BLaER1 (cell line): ENCODE measurements around the gene PRSS56.

Experiments used
- H3K27ac ChIP-seq: shearing (Covaris generic); formaldehyde crosslinking; 2 replicates; pipeline ENCODE4 v1.8.1; 2022
- H3K27me3 ChIP-seq: shearing (Covaris generic); formaldehyde crosslinking; 2 replicates; pipeline ENCODE4 v1.8.1; 2022
- H3K36me3 ChIP-seq: shearing (Covaris generic); formaldehyde crosslinking; 2 replicates; pipeline ENCODE4 v1.8.1; 2022
- H3K4me1 ChIP-seq: shearing (Covaris generic); formaldehyde crosslinking; 2 replicates; pipeline ENCODE4 v1.8.1; 2022
- H3K4me2 ChIP-seq: shearing (Covaris generic); formaldehyde crosslinking; 2 replicates; pipeline ENCODE4 v1.8.1; 2022
- H3K4me3 ChIP-seq: shearing (Covaris generic); formaldehyde crosslinking; 2 replicates; pipeline ENCODE4 v1.8.1; 2022
- H3K9ac ChIP-seq: shearing (Covaris generic); formaldehyde crosslinking; 2 replicates; pipeline ENCODE4 v1.8.1; 2022
- H3K9me3 ChIP-seq: shearing (Covaris generic); formaldehyde crosslinking; 2 replicates; pipeline ENCODE4 v1.8.1; 2022
- H4K20me1 ChIP-seq: shearing (Covaris generic); formaldehyde crosslinking; 2 replicates; pipeline ENCODE4 v1.8.1; 2022
- Cebpa-rat ChIP-seq: shearing (Covaris generic); IDR thresholded peaks from 2 replicates; pipeline ENCODE4 v1.8.1; 2022

PRSS56 gene

GRCh38 chr2:232533944-232534710 is 13.9 kb downstream of the PRSS56 start:
- H3K27ac ChIP-seq: peak overlapping the region; percentile 28; the same call in 1 of the 2 replicates
- H3K36me3 ChIP-seq: no peaks in the 10 kb centered on the region
- H3K4me1 ChIP-seq: peaks cover 68% of the 10 kb centered on the region
- H4K20me1 ChIP-seq: no peaks in the 10 kb centered on the region
- peaks cover 8% of the 10 kb centered on the region for H3K9me3 ChIP-seq
- TF ChIP-seq Cebpa-rat: no peak
- H3K9ac ChIP-seq: no peak overlapping the region
- H3K4me3 ChIP-seq: no peak overlapping the region
- H3K4me2 ChIP-seq: 0 out of 2 replicates have a peak overlapping the region, but pooled peaks have one; percentile 21
- H3K27me3 ChIP-seq: no peaks in the 10 kb centered on the region

GRCh38 chr2:232534940-232535651 is 14.9 kb downstream of the PRSS56 start:
- H3K4me1 ChIP-seq: peaks cover 66% of the 10 kb centered on the region
- peak overlapping the region; percentile 36 for H3K4me2 ChIP-seq
- H3K36me3 ChIP-seq: no peaks in the 10 kb centered on the region
- H3K9ac ChIP-seq: no peak overlapping the region
- TF ChIP-seq Cebpa-rat: no peak
- no peaks in the 10 kb centered on the region for H3K27me3 ChIP-seq
- H4K20me1 ChIP-seq: no peaks in the 10 kb centered on the region
- no peak overlapping the region for H3K4me3 ChIP-seq
- peaks cover 8% of the 10 kb centered on the region for H3K9me3 ChIP-seq
- peak overlapping the region; percentile 28; the same call in 1 of the 2 replicates for H3K27ac ChIP-seq

GRCh38 chr2:232535761-232536530 is 15.8 kb downstream of the PRSS56 start:
- H3K4me3 ChIP-seq: no peak overlapping the region
- H3K9ac ChIP-seq: no peak overlapping the region
- peaks cover 57% of the 10 kb centered on the region for H3K4me1 ChIP-seq
- TF ChIP-seq Cebpa-rat: no peak
- no peak overlapping the region for H3K4me2 ChIP-seq
- no peaks in the 10 kb centered on the region for H4K20me1 ChIP-seq
- no peaks in the 10 kb centered on the region for H3K36me3 ChIP-seq
- H3K27me3 ChIP-seq: no peaks in the 10 kb centered on the region
- peaks cover 8% of the 10 kb centered on the region for H3K9me3 ChIP-seq
- H3K27ac ChIP-seq: no peak overlapping the region

- TF ChIP-seq Cebpa-rat: no peak
- no peak overlapping the region for H3K27ac ChIP-seq
- no peak overlapping the region for H3K4me2 ChIP-seq
- no peak overlapping the region for H3K9ac ChIP-seq
- H3K9me3 ChIP-seq: peaks cover 8% of the 10 kb centered on the region
- peaks cover 56% of the 10 kb centered on the region for H3K4me1 ChIP-seq
- no peaks in the 10 kb centered on the region for H3K36me3 ChIP-seq
- no peaks in the 10 kb centered on the region for H3K27me3 ChIP-seq
- no peaks in the 10 kb centered on the region for H4K20me1 ChIP-seq
- no peak overlapping the region for H3K4me3 ChIP-seq
Observed at GRCh38 chr2:232537079-232537478, 16.9 kb downstream of the PRSS56 start.

GRCh38 chr2:232537499-232537898 is 17.3 kb downstream of the PRSS56 start:
- Histone ChIP-seq H3K27ac (no peak overlapping the region), H3K4me1 (peaks cover 52% of the 10 kb centered on the region), H3K4me3 (no peak overlapping the region), H3K9ac (no peak overlapping the region), H3K36me3 (no peaks in the 10 kb centered on the region), H3K27me3 (no peaks in the 10 kb centered on the region), H3K4me2 (no peak overlapping the region), H3K9me3 (peaks cover 8% of the 10 kb centered on the region), H4K20me1 (peaks cover 2% of the 10 kb centered on the region)
- TF ChIP-seq Cebpa-rat: no peak

- Histone ChIP-seq H3K4me1 (peaks cover 40% of the 10 kb centered on the region), H3K36me3 (peaks cover 10% of the 10 kb centered on the region; the same call in 1 of the 2 replicates), H3K9ac (no peak overlapping the region), H3K4me3 (no peak overlapping the region), H3K27ac (no peak overlapping the region), H3K27me3 (no peaks in the 10 kb centered on the region), H3K4me2 (peak overlapping the region; percentile 37; the same call in 1 of the 2 replicates), H3K9me3 (peaks cover 8% of the 10 kb centered on the region), H4K20me1 (peaks cover 14% of the 10 kb centered on the region)
- TF ChIP-seq Cebpa-rat: no peak
Observed at GRCh38 chr2:232538671-232539070, 18.5 kb downstream of the PRSS56 start.

GRCh38 chr2:232539298-232540231 is 19.4 kb downstream of the PRSS56 start, which contains the start of gene CHRNG:
Gene CHRNG, plus strand, starts transcription at chr2:232539692. Its CDS starts 56 bp downstream, at chr2:232539748.
- Histone ChIP-seq H3K4me1 (peaks cover 31% of the 10 kb centered on the region), H3K4me3 (no peak within 1 kb of the TSS), H3K9me3 (peaks cover 8% of the 10 kb centered on the region), H3K27ac (0 out of 2 replicates have a peak within 1 kb of the TSS, but pooled peaks have one; percentile 9), H4K20me1 (peaks cover 23% of the 10 kb centered on the region), H3K36me3 (peaks cover 19% of the 10 kb centered on the region), H3K27me3 (no peaks in the 10 kb centered on the region), H3K4me2 (peak within 1 kb of the TSS; percentile 37; the same call in 1 of the 2 replicates), H3K9ac (no peak within 1 kb of the TSS)
- TF ChIP-seq Cebpa-rat: no peak

GRCh38 chr2:232540441-232541041 is 20.4 kb downstream of the PRSS56 start:
- H3K9me3 ChIP-seq: peaks cover 8% of the 10 kb centered on the region
- no peaks in the 10 kb centered on the region for H3K27me3 ChIP-seq
- peaks cover 29% of the 10 kb centered on the region for H3K4me1 ChIP-seq
- peaks cover 32% of the 10 kb centered on the region for H4K20me1 ChIP-seq
- no peak overlapping the region for H3K4me2 ChIP-seq
- peaks cover 29% of the 10 kb centered on the region for H3K36me3 ChIP-seq
- no peak overlapping the region for H3K27ac ChIP-seq
- no peak overlapping the region for H3K4me3 ChIP-seq
- TF ChIP-seq Cebpa-rat: no peak
- H3K9ac ChIP-seq: no peak overlapping the region
